K562 (cell line): ENCODE measurements around the gene RABGAP1. TPM values are rescaled to one million over a fixed set of nuclear protein-coding genes. Genes with fewer than 3 reads are reported as not detected.

Experiments
- BHLHE40 ChIP-seq: IDR thresholded peaks from 2 replicates; pipeline ENCODE4 v1.6.1; 2011; ENCODE audit warnings: low read length, improper control_type of control experiment
- DACH1 ChIP-seq: fragments of 450-650 bp; IDR thresholded peaks from 2 replicates; pipeline ENCODE4 v1.6.1; 2018; ENCODE audit not compliant: partially characterized antibody
- EZH2 ChIP-seq: IDR thresholded peaks from 2 replicates; pipeline ENCODE4 v1.6.1; 2012; ENCODE audit warnings: low read depth, mild to moderate bottlenecking, inconsistent platforms, low read length, borderline replicate concordance
- GATA2 ChIP-seq: sonication (generic); formaldehyde crosslinking; IDR thresholded peaks from 2 replicates; pipeline ENCODE4 v1.4.0; 2020; ENCODE audit warnings: mild to moderate bottlenecking, missing genetic modification reagents
- GATAD2B ChIP-seq: fragments of 450-650 bp; IDR thresholded peaks from 2 replicates; pipeline ENCODE4 v1.6.1; 2017; ENCODE audit warnings: mild to moderate bottlenecking, borderline replicate concordance
- HMG20B ChIP-seq: fragments of 250-450 bp; sonication (Bioruptor Pico); IDR thresholded peaks from 2 replicates; pipeline ENCODE4 v1.5.0; 2021; ENCODE audit warnings: mild to moderate bottlenecking
- MCM2 ChIP-seq: fragments of 450-650 bp; IDR thresholded peaks from 2 replicates; pipeline ENCODE4 v1.6.1; 2017; ENCODE audit warnings: low read depth, mild to moderate bottlenecking
- PHTF2 ChIP-seq: fragments of 250-450 bp; sonication (Bioruptor Pico); IDR thresholded peaks from 2 replicates; pipeline ENCODE4 v1.5.0; 2021; ENCODE audit warnings: mild to moderate bottlenecking
- RBM25 ChIP-seq: fragments of 200-400 bp; formaldehyde crosslinking; IDR thresholded peaks from 2 replicates; pipeline ENCODE4 v1.6.1; 2018; ENCODE audit warnings: low read length, low read depth, moderate library complexity; ENCODE audit not compliant: severe bottlenecking
- XRCC5 ChIP-seq: fragments of 200-400 bp; formaldehyde crosslinking; IDR thresholded peaks from 2 replicates; pipeline ENCODE4 v1.6.1; 2017; ENCODE audit warnings: low read depth, mild to moderate bottlenecking, low read length
- polyA plus RNA-seq, 8 experiments: library from polyadenylated mRNA; depleted of rRNA in 4 of 8; stranded (reverse) in 5 of 8; unstranded in 3 of 8; fragments of >200 nt; fragmentation: Nextera tagmentation in 2 of 8; fragmentation: Illumina TruSeq in 1 of 8; extraction: Ambion mirVana in 2 of 8; extraction: Trizol in 1 of 8; gene quantifications; 2 replicates each; pipeline versions ENCODE4 v1.2.1 to v1.2.3, GENCODE V29; 2011 to 2014; ENCODE audit warnings: inconsistent platforms in 1 of 8, missing spikeins in 1 of 8
- total RNA-seq, 7 experiments: library from RNA; depleted of rRNA in 6 of 7; stranded (reverse); fragments of >200 nt in 6 of 7; fragmentation: Illumina TruSeq in 2 of 7; extraction: Trizol in 2 of 7; gene quantifications; 2 replicates each; pipeline versions ENCODE4 v1.2.1 to v1.2.3, GENCODE V29; 2011 to 2021; ENCODE audit warnings: low replicate concordance in 1 of 7
- TF ChIP-seq, protein P1 (sequence below): IDR thresholded peaks from 2 replicates; pipeline ENCODE4 v1.6.1; 2012; ENCODE audit warnings: low read depth, low read length, improper control_type of control experiment, borderline replicate concordance
- TF ChIP-seq, protein P2 (sequence below): fragments of 200-800 bp; sonication (Bioruptor generic); IDR thresholded peaks from 2 replicates; pipeline ENCODE4 v1.6.1; 2017; ENCODE audit warnings: missing genetic modification characterization, missing compliant biosample characterization
- TF ChIP-seq, protein P3 (sequence below): fragments of 450-650 bp; IDR thresholded peaks from 2 replicates; pipeline ENCODE4 v1.6.1; 2016; ENCODE audit warnings: antibody characterized with exemption

Gene RABGAP1
- total and polyA plus RNA-seq, 9 of the 15 experiments (the other 6 are each of a cell fraction or from before 2014, with no cell fraction given): 1.5 to 22.7 (median 13.1) TPM

DNA sequence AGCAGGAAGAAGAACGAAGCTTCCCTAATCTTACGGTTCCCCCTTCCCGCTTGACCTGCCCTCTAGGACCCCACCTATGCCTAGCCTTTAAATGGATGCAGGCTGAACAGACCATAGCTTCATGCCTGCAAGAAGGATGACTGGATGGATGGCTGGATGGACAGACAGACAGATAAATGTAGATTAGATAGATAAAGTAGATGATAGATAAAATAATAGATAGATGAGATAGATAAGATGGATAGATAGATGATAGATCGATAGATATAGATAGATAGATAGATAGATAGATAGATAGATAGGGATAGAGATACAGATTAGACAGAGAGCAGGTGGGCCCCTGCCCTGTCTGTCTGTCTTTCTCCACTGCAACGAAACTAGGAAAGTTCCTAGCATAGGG lies 164.7 kb downstream of the RABGAP1 start (continued):
- TF ChIP-seq, protein P1, sequence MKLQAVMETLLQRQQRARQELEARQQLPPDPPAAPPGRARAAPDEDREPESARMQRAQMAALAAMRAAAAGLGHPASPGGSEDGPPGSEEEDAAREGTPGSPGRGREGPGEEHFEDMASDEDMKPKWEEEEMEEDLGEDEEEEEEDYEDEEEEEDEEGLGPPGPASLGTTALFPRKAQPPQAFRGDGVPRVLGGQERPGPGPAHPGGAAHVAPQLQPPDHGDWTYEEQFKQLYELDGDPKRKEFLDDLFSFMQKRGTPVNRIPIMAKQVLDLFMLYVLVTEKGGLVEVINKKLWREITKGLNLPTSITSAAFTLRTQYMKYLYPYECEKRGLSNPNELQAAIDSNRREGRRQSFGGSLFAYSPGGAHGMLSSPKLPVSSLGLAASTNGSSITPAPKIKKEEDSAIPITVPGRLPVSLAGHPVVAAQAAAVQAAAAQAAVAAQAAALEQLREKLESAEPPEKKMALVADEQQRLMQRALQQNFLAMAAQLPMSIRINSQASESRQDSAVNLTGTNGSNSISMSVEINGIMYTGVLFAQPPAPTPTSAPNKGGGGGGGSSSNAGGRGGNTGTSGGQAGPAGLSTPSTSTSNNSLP: no peak
- TF ChIP-seq, protein P2, sequence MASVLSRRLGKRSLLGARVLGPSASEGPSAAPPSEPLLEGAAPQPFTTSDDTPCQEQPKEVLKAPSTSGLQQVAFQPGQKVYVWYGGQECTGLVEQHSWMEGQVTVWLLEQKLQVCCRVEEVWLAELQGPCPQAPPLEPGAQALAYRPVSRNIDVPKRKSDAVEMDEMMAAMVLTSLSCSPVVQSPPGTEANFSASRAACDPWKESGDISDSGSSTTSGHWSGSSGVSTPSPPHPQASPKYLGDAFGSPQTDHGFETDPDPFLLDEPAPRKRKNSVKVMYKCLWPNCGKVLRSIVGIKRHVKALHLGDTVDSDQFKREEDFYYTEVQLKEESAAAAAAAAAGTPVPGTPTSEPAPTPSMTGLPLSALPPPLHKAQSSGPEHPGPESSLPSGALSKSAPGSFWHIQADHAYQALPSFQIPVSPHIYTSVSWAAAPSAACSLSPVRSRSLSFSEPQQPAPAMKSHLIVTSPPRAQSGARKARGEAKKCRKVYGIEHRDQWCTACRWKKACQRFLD (CRISPR knock-in tag): no peak
- TF ChIP-seq BHLHE40 (no peak), PHTF2 (CRISPR knock-in tag) (no peak), GATAD2B (peak; percentile 67; the same call in 1 of the 2 replicates), HMG20B (CRISPR knock-in tag) (no peak), MCM2 (no peak), RBM25 (no peak), XRCC5 (no peak), GATA2 (CRISPR knock-in tag) (peak; percentile 81), DACH1 (peak; percentile 84), EZH2 (no peak)
- TF ChIP-seq, protein P3, sequence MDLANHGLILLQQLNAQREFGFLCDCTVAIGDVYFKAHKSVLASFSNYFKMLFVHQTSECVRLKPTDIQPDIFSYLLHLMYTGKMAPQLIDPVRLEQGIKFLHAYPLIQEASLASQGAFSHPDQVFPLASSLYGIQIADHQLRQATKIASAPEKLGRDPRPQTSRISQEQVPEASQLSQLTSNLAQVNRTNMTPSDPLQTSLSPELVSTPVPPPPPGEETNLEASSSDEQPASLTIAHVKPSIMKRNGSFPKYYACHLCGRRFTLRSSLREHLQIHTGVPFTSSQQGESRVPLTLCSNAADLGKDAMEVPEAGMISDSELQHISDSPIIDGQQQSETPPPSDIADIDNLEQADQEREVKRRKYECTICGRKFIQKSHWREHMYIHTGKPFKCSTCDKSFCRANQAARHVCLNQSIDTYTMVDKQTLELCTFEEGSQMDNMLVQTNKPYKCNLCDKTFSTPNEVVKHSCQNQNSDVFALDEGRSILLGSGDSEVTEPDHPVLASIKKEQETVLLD: peak; percentile 75; the same call in 1 of the 2 replicates
- TF ChIP-seq, all 486 proteins: peak for 7
